IPS-NIHi7 (cell line): ENCODE results near the gene TEX54.

Source experiments
- DNase-seq: peaks from one replicate; pipeline ENCODE4 v3.0.0; 2012; ENCODE audit warnings: mixed read lengths; ENCODE audit errors: extremely low spot score

The TEX54 gene

DNA sequence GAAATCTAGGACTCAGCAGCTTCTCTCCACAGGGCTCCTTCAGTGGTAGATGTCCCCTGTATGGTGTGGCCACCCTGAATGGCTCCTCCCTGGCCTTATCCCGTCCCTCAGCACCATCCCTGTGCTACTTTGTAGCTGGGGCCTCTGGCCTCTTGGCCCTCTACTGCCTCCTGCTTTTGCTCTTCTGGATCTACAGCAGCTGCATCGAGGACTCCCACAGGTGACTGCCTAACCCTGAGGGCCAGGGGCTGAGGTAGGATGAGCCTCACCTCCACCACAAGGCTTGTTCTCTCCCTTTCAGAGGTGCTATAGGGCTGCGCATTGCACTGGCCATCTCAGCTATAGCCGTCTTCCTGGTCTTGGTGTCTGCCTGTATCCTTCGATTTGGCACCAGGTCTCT lies 43.6 kb downstream of the TEX54 start:
- no peak for DNase-seq

DNA sequence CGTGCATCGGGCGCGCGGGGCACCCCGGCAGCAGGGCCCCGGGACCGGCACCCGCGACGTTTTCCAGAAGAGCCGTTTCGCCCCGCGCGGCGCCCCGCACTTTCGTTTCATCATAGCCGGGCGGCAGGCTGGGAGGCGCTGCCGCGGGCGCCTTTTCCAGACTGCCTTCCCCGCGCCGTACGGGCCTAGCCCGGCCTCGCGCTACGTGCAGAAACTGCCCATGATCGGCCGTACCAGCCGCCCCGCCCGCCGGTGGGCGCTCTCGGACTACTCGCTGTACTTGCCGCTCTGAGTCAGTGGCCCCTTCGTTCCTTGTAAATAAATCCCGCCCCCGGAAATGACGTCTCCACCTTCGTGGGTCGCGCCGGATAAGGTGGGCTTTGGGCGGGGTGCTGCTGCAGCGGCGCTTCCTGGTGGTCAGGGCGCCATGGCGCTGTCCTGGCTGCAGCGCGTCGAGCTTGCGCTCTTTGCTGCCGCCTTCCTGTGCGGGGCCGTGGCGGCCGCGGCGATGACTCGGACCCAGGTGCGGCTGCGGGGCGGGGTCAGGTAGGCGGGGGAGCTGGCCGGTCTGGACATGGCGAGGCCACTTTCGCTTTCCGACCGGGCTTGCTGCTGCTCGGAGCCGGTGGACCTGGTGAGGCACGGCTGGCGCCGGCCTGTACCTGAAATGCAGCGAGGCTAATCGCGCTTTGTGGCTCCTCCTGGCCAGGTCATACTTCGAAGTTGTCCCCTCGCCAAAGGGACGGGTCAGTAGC lies 45.5 kb downstream of the TEX54 start, which contains the start of gene TMEM179B:
TMEM179B (plus strand) TSS at position 398 of the 755 bp plus-strand sequence; CDS start at position 428, 30 bp downstream.
- DNase-seq = peak; percentile 93

DNA sequence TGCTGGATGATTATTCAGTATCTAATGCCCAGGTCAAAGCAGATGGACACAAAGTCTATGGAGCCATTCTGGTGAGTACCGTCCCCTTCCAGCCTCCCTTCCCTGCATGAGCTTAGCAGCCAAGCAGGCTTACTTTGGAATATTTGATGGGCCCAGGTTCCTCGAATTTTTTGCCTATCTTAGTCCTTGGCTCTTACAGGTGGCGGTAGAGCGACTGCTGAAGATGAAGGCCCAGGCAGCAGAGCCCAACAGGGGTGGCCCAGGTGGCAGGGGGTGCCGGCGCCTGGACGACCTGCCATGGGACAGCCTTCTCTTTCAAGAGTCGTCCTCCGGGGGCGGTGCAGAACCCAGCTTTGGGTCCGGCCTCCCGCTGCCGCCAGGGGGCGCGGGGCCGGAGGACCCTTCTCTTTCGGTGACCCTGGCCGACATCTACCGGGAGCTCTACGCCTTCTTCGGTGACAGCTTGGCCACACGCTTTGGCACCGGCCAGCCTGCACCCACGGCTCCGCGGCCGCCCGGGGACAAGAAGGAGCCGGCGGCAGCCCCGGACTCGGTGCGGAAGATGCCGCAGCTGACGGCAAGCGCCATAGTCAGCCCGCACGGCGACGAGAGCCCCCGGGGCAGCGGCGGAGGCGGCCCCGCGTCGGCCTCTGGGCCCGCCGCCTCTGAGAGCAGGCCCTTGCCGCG lies 46.2 kb downstream of the TEX54 start:
- peak; percentile 92 for DNase-seq

GRCh38 chr11:62782753-62783152 lies 49.9 kb downstream of the TEX54 start:
- no peak for DNase-seq
